GM21529 (cell line): Measurements from ENCODE around the gene TJP2.
"Not testable (repeated sequence)": the region's sequence is repeated elsewhere in the genome, so short reads cannot be mapped to it uniquely, and the experiment has no call there.

Experiments
- ATAC-seq: cut with Tn5 transposase; IDR thresholded peaks from one replicate; pipeline ENCODE4 v1.9.1; 2021; ENCODE audit not compliant: unreplicated experiment

Gene TJP2

GRCh38 chr9:69279084-69279731, 105.1 kb downstream of the TJP2 start:
- ATAC-seq, result peak; percentile 79

- ATAC-seq, result no peak
These were observed 105.7 kb downstream of the TJP2 start for GRCh38 chr9:69279733-69280132.

DNA sequence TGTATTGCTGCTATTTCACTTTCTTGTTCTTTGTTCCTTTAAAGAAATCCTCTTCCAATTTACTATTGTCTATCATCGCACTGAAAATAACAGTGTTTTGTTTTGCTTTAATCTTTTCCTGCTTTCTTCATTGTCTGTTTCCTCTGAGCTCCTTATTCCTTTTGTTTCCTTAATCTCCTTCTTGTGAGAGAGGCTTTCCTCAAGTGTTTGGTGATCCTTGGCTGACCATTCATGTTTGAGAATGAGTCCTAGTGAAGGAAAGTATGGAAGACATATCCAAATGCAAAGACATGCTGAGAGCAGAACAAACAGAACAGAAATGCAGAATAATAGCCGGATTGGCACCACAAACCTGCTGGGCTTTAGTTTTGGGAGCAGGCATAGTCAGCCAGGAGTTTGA, 108.9 kb downstream of the TJP2 start:
- ATAC-seq, result no peak

DNA sequence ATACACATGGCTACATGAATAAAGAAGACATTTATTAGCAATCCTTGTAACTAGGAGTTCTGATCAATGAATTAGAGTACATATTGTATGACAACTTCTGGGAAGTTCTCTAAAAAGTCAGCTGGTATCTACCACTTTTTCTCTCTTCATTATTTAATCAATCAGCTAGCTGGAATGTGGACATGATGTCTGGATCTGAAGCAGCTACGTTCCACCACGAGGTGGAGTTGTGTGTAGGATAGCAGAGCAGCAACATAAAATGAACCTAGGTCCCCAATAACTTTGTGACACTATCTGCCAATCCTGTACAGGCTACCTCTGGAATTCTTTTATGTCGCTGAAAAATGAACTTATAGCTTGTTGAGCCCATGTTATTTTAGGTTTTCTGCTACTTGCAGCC, 118.0 kb downstream of the TJP2 start:
- ATAC-seq, result no peak

- no peak for ATAC-seq
These were observed 119.1 kb downstream of the TJP2 start for GRCh38 chr9:69293156-69293555.

- ATAC-seq, result no peak
These were observed 121.9 kb downstream of the TJP2 start for GRCh38 chr9:69295872-69296552.

GRCh38 chr9:69297300-69297980, 123.4 kb downstream of the TJP2 start:
- ATAC-seq, result no peak

GRCh38 chr9:69299315-69299714, 125.2 kb downstream of the TJP2 start:
- ATAC-seq, result no peak

GRCh38 chr9:69299826-69300225, 125.7 kb downstream of the TJP2 start:
- no peak for ATAC-seq

GRCh38 chr9:69303331-69303730, 129.3 kb downstream of the TJP2 start:
- ATAC-seq, result no peak

DNA sequence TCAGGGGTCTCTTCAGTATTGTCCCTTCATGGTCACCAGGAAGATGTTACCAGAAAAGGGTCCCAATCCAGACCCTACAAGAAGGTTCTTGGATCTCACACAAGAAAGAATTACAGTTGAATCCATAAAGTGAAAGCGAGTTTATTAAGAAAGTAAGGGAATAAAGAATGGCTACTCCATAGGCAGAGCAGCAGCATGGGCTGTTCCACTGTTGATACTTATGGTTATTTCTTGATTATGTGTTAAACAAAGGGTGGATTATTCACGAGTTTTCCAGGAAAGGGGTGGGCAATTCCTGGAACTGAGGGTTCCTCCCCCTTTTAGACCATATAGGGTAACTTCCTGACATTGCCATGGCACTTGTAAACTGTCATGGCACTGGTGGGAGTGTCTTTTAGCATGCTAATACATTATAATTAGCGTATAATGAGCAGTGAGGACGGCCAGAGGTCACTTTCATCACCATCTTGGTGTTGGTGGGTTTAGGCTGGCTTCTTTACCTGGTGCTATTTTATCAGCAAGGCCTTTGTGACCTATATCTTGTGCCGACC, 132.9 kb downstream of the TJP2 start:
- ATAC-seq, result not testable (repeated sequence)

GRCh38 chr9:69307446-69308205, 133.5 kb downstream of the TJP2 start:
- ATAC-seq, result no peak

- ATAC-seq, result no peak
These were observed 134.3 kb downstream of the TJP2 start for GRCh38 chr9:69308206-69308931.

- ATAC-seq, result no peak
These were observed 139.1 kb downstream of the TJP2 start for GRCh38 chr9:69313175-69313574.

DNA sequence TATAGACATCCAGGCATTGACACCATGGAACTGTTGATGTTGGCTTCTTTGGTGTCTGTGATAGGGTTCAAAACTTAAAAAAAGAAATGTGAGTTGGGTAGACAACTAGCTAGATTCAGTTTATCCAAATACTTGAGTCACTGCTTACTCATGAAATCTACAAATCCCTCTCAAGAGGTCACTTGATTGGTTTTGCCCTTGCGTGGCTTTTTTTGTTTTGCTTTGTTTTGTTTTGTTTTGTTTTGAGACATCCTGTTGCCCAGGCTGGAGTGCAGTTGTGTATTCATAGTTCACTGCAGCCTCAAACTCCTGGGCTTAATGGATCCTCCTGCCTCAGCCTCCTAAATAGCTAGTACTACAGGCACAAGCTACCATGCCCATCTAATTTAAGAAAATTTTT, 140.5 kb downstream of the TJP2 start:
- ATAC-seq, result no peak

DNA sequence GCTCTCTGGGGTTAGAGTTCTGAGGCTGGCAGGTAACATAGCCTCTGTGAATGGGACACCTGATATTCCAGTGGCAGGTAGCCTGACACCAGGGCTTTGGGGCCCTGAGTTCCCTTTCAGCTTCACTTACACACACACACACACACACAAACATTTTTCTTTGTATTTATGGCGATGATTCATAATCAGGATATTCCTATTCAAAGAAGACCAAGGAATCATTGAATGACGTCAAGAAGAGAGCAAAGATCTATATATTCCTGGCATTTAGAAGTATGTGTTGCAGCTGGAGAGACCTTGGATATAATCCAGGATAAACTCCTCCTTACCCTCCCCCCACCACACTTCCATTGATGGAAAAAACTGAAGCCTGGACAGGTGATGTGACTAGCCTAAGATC, 143.0 kb downstream of the TJP2 start:
- no peak for ATAC-seq

DNA sequence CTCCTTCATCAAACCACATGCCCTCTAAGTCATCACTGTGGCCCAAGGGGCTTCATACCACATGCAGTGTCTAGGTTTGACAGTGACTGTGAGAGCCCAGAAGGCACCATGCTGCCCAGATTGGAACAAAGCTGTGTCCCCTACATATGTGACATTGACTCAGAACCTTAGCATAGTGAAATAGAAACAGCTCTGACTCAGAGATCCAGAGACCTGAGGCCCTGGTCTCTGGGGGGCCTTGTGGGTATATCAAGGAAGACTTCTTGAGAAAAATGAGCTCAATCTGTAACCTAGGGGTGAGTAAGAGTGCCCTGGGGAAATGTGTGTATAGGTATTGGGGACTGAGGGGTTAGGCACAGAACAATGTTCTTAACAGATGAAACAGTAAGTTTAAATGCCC, 143.8 kb downstream of the TJP2 start:
- ATAC-seq, result peak; percentile 90

GRCh38 chr9:69319324-69320025, 145.4 kb downstream of the TJP2 start:
- ATAC-seq, result no peak

- ATAC-seq, result no peak
These were observed 148.2 kb downstream of the TJP2 start for GRCh38 chr9:69322256-69322655.

DNA sequence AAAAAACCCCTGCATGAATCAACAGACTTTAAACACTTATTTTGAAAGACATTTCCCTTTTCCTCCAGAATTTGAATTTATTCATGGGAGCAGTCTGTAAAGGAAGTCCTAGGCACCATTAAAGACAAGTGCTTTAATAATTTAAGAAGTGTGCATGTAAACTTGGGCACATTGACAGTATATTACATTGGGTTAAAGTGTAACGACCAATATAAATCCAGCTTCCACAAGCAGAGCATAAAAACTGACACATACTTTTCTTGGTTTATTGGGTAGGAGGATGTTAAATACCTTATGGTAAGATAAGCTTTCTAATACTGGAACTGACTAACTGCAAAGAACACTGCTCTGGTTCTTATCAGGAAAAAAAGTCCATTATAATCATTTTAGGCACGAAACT, 149.8 kb downstream of the TJP2 start:
- ATAC-seq, result no peak
